Smooth muscle cell (in vitro differentiated cells): ENCODE results near the gene APOL2. TPM values are rescaled to one million over a fixed set of nuclear protein-coding genes. Genes with fewer than 3 reads are reported as not detected.

Experiments used
- DNase-seq: peaks from one replicate; lab custom pipeline; 2025; ENCODE audit not compliant: unreplicated experiment; lab: John Stamatoyannopoulos, UW
- H2AFZ ChIP-seq: fragments of 200-600 bp; sonication (generic); 2 replicates; pipeline ENCODE4 v1.6.0; 2016; ENCODE audit warnings: antibody characterized with exemption, low read depth, mild to moderate bottlenecking
- H3F3A ChIP-seq: fragments of 200-600 bp; sonication (generic); 2 replicates; pipeline ENCODE4 v1.6.0; 2017; ENCODE audit warnings: antibody characterized with exemption, low read depth
- H3K27ac ChIP-seq: fragments of 200-600 bp; sonication (generic); 2 replicates; pipeline ENCODE4 v1.5.1; 2016; ENCODE audit warnings: low read depth, mild to moderate bottlenecking
- H3K27me3 ChIP-seq: fragments of 200-600 bp; sonication (generic); 2 replicates; pipeline ENCODE4 v1.6.1; 2016; ENCODE audit warnings: low read depth, mild to moderate bottlenecking
- H3K36me3 ChIP-seq: fragments of 200-600 bp; sonication (generic); 2 replicates; pipeline ENCODE4 v1.5.1; 2016; ENCODE audit warnings: low read depth
- H3K4me1 ChIP-seq: fragments of 200-600 bp; sonication (generic); 2 replicates; pipeline ENCODE4 v1.5.1; 2016; ENCODE audit warnings: low read depth
- H3K4me2 ChIP-seq: fragments of 200-600 bp; sonication (generic); 2 replicates; pipeline ENCODE4 v1.6.0; 2016; ENCODE audit warnings: mild to moderate bottlenecking
- H3K4me3 ChIP-seq: fragments of 200-600 bp; sonication (generic); 2 replicates; pipeline ENCODE4 v1.5.1; 2016; ENCODE audit warnings: mild to moderate bottlenecking
- H3K79me2 ChIP-seq: fragments of 200-600 bp; sonication (generic); 2 replicates; pipeline ENCODE4 v1.6.0; 2016; ENCODE audit warnings: low read depth, mild to moderate bottlenecking
- H3K9ac ChIP-seq: fragments of 200-600 bp; sonication (generic); 2 replicates; pipeline ENCODE4 v1.6.0; 2016; ENCODE audit warnings: low read depth
- H3K9me3 ChIP-seq: fragments of 200-600 bp; sonication (generic); replicated peaks from 2 replicates; pipeline ENCODE4 v1.5.1; 2016; ENCODE audit warnings: low read depth
- H4K20me1 ChIP-seq: fragments of 200-600 bp; sonication (generic); 2 replicates; pipeline ENCODE4 v1.6.0; 2016; ENCODE audit warnings: low read depth
- CTCF ChIP-seq: fragments of 200-600 bp; sonication (generic); IDR thresholded peaks from 2 replicates; pipeline ENCODE4 v1.5.1; 2017; ENCODE audit warnings: borderline replicate concordance, mild to moderate bottlenecking, antibody characterized with exemption; ENCODE audit not compliant: insufficient read depth, poor library complexity, severe bottlenecking
- WGBS: methylation state at CpG from one replicate; pipeline ENCODE4 v1.1.7; 2016; ENCODE audit warnings: low lambda C conversion rate; 5-methylcytosine and 5-hydroxymethylcytosine counted together
- polyA plus RNA-seq: library from polyadenylated mRNA; unstranded; fragments of >200 nt; fragmentation: Nextera tagmentation; extraction: Ambion mirVana; gene quantifications from 2 replicates; pipeline ENCODE4 v1.2.1, GENCODE V29; 2016
- total RNA-seq: library from RNA; depleted of rRNA; stranded (reverse); fragments of >200 nt; gene quantifications from 2 replicates; pipeline ENCODE4 v1.2.3, GENCODE V29; 2014

The APOL2 gene
- total and polyA plus RNA-seq, 2 experiments from 2014 or later = 8.0 to 14.7 TPM

DNA sequence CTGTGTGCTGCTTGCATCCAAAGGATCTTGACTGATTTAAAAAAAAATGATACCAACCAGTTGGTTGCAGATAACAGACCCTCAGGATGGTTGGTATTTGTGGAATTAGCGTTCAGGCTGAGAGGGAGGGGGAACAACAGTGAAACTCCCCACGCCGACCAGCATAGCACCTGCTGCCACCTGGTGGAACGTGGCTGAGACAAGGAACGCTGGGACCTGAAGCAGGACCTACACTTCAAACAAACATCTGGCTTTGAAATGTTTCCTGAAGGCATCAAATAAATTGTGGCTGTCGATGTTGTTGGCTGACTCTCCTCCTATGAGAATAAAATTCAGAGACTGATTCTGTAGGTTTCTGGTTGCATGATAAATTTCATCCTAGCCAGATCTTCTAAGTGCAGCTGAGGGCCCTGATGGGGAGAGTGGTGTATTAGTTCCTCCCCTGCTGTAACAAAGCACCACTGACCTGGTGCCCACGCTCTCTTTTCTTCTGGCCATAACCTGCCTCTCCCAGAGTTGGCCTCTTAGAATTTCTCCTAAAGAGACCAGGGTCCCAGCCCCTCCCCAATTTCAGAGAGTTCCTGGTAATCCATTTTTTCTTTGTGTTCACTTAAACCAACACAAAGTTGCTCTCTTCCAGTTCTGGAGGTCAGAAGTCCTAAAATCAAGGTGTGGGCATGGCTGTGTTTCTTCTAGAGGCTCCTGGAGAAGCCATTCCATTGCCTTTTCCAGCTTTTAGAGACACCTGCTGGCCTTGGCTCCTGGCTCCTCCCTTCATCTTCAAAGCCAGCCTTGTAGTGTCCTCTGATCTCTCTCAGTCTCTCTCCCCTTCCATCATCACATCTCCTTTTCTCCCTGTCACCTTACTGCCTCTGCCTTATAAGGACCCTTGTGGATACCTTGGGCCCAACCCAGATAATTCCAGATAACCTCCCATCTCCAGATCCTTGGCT is 17.3 kb downstream of the APOL2 start:
- no peaks in the 10 kb centered on the region for H3K79me2 ChIP-seq
- H4K20me1 ChIP-seq = no peaks in the 10 kb centered on the region
- H2AFZ ChIP-seq = no peak overlapping the region
- DNase-seq = no peak
- peak; percentile 39 for TF ChIP-seq CTCF
- no peak overlapping the region for H3K9ac ChIP-seq
- H3K4me1 ChIP-seq = peaks cover 10% of the 10 kb centered on the region
- 18% methylated on average over 7 of the region's 7 CpGs for WGBS
- H3K36me3 ChIP-seq = no peaks in the 10 kb centered on the region
- no peak overlapping the region for H3K27ac ChIP-seq
- no peaks in the 10 kb centered on the region for H3K9me3 ChIP-seq
- no peaks in the 10 kb centered on the region for H3K27me3 ChIP-seq
- H3K4me3 ChIP-seq = no peak overlapping the region
- no peaks in the 10 kb centered on the region for H3F3A ChIP-seq
- peak overlapping the region; percentile 77 for H3K4me2 ChIP-seq

- Histone ChIP-seq H3K4me2 (peak overlapping the region; percentile 77), H3F3A (no peaks in the 10 kb centered on the region), H3K4me3 (no peak overlapping the region), H3K9me3 (no peaks in the 10 kb centered on the region), H3K9ac (peak overlapping the region; percentile 45), H4K20me1 (no peaks in the 10 kb centered on the region), H3K27me3 (no peaks in the 10 kb centered on the region), H3K79me2 (no peaks in the 10 kb centered on the region), H3K27ac (peak overlapping the region; percentile 75), H2AFZ (no peak overlapping the region), H3K4me1 (peaks cover 10% of the 10 kb centered on the region), H3K36me3 (no peaks in the 10 kb centered on the region)
- 25% methylated on average over 9 of the region's 9 CpGs for WGBS
- peak; percentile 16 for DNase-seq
- no peak for TF ChIP-seq CTCF
Measured at GRCh38 chr22:36220451-36220921, 18.8 kb downstream of the APOL2 start.

DNA sequence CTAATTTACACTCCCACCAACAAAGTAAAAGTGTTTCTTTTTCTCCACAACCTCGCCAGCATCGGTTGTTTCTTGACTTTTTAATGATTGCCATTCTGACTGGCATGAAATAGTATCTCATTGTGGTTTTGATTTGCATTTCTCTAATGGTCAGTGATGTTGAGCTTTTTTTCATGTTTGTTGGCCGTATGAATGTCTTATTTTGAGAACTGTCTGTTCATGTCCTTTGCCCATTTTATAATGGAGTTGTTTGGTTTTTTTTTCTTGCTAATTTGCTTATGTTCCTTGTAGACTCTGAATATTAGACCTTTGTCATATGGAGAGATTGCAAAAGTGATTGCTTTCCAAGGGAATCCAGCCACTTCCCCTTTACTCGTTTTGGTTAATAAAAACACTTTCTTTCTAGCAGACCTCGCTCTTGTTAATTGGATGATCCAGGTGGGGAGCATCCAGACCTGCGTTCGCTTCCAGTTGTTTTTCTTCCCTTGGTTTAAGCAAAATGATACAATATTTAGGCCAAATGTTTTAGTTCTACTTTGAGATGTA is 20.6 kb downstream of the APOL2 start:
- H3K79me2 ChIP-seq = no peaks in the 10 kb centered on the region
- H3K9ac ChIP-seq = no peak overlapping the region
- H3K36me3 ChIP-seq = no peaks in the 10 kb centered on the region
- DNase-seq = no peak
- H3K9me3 ChIP-seq = no peaks in the 10 kb centered on the region
- H3K4me1 ChIP-seq = peaks cover 10% of the 10 kb centered on the region
- WGBS = 93% methylated on average over 7 of the region's 7 CpGs
- TF ChIP-seq CTCF = no peak
- no peak overlapping the region for H3K4me3 ChIP-seq
- no peaks in the 10 kb centered on the region for H4K20me1 ChIP-seq
- H3K4me2 ChIP-seq = no peak overlapping the region
- no peaks in the 10 kb centered on the region for H3K27me3 ChIP-seq
- no peaks in the 10 kb centered on the region for H3F3A ChIP-seq
- H2AFZ ChIP-seq = no peak overlapping the region
- no peak overlapping the region for H3K27ac ChIP-seq
